ENCODE data around the gene GNGT1.
"Not testable (repeated sequence)": the region's sequence is repeated elsewhere in the genome, so short reads cannot be mapped to it uniquely, and the experiment has no call there.

Gene GNGT1

GRCh38 chr7:93902777-93903423 is 3.5 kb upstream of the GNGT1 start:
- FAIRE-seq (peak; percentile 77), DNase-seq (ENCODE audit: low spot score) (peak; percentile 63)

GRCh38 chr7:93910076-93910994 is 4.0 kb downstream of the GNGT1 start:
- FAIRE-seq, result no peak

GRCh38 chr7:93911242-93911641 is 4.9 kb downstream of the GNGT1 start:
- not testable (repeated sequence) for DNase-seq (ENCODE audit: low spot score); FAIRE-seq

More at GRCh38 chr7:93910076-93910994, 4.0 kb downstream of the GNGT1 start:
- DNase-seq (ENCODE audit: low spot score), result no peak

GRCh38 chr7:93911661-93912060 is 5.3 kb downstream of the GNGT1 start:
- peak; percentile 91 for FAIRE-seq
- not testable (repeated sequence) for DNase-seq (ENCODE audit: low spot score)

- peak; percentile 37 for FAIRE-seq
Measured at GRCh38 chr7:93913197-93913596, 6.8 kb downstream of the GNGT1 start.

GRCh38 chr7:93914581-93915066 is 8.3 kb downstream of the GNGT1 start:
- no peak for FAIRE-seq
- peak; percentile 76 for DNase-seq (ENCODE audit: low spot score)

More at GRCh38 chr7:93913197-93913596, 6.8 kb downstream of the GNGT1 start:
- DNase-seq (ENCODE audit: low spot score), result peak; percentile 17

GRCh38 chr7:93915206-93915842 is 9.0 kb downstream of the GNGT1 start:
- not testable (repeated sequence) for FAIRE-seq; DNase-seq (ENCODE audit: low spot score)

- peak; percentile 91 for FAIRE-seq
- DNase-seq (ENCODE audit: low spot score), result not testable (repeated sequence)
Measured at GRCh38 chr7:93915888-93916287, 9.5 kb downstream of the GNGT1 start.

- not testable (repeated sequence) for FAIRE-seq; DNase-seq (ENCODE audit: low spot score)
Measured at GRCh38 chr7:93916315-93916714, 9.9 kb downstream of the GNGT1 start.

- DNase-seq (ENCODE audit: low spot score) (peak; percentile 78), FAIRE-seq (peak; percentile 98)
Measured at GRCh38 chr7:93920496-93921182, 14.3 kb downstream of the GNGT1 start.

GRCh38 chr7:93921186-93921585 is 14.8 kb downstream of the GNGT1 start:
- DNase-seq (ENCODE audit: low spot score), result no peak
- FAIRE-seq, result no peak

GRCh38 chr7:93921607-93922566 is 15.5 kb downstream of the GNGT1 start, which contains the start of gene GNG11:
Gene GNG11, plus strand, starts transcription at chr7:93921735. Its CDS starts 403 bp downstream, at chr7:93922138.
- peak; percentile 85 for FAIRE-seq

GRCh38 chr7:93923296-93923695 is 16.9 kb downstream of the GNGT1 start:
- DNase-seq (ENCODE audit: low spot score), result peak; percentile 24

More at GRCh38 chr7:93921607-93922566, 15.5 kb downstream of the GNGT1 start, which contains the start of gene GNG11:
- DNase-seq (ENCODE audit: low spot score), result peak; percentile 80

GRCh38 chr7:93923942-93924341 is 17.6 kb downstream of the GNGT1 start:
- DNase-seq (ENCODE audit: low spot score) (peak; percentile 21), FAIRE-seq (no peak)

More at GRCh38 chr7:93923296-93923695, 16.9 kb downstream of the GNGT1 start:
- FAIRE-seq, result peak; percentile 85

GRCh38 chr7:93926800-93927199 is 20.4 kb downstream of the GNGT1 start:
- no peak for DNase-seq (ENCODE audit: low spot score)
- no peak for FAIRE-seq

GRCh38 chr7:93927585-93927984 is 21.2 kb downstream of the GNGT1 start:
- FAIRE-seq (no peak), DNase-seq (ENCODE audit: low spot score) (no peak)

- no peak for DNase-seq (ENCODE audit: low spot score)
- peak; percentile 69 for FAIRE-seq
Measured at GRCh38 chr7:93931655-93932054, 25.3 kb downstream of the GNGT1 start.

GRCh38 chr7:93933156-93933555 is 26.8 kb downstream of the GNGT1 start:
- DNase-seq (ENCODE audit: low spot score) (no peak), FAIRE-seq (no peak)

- FAIRE-seq (no peak), DNase-seq (ENCODE audit: low spot score) (no peak)
Measured at GRCh38 chr7:93935102-93935501, 28.7 kb downstream of the GNGT1 start.
